DND-41 (cell line): ENCODE data around the gene KCNA10.

Source experiments
- ATAC-seq: fragments of 200-7000 bp; cut with Tn5 transposase; 3 replicates; pipeline ENCODE4 v1.9.1; 2021; ENCODE audit warnings: low read depth; ENCODE audit not compliant: insufficient read depth
- DNase-seq: peaks from one replicate; pipeline ENCODE4 v3.0.0-alpha.2; 2020
- H2AFZ ChIP-seq: 2 replicates; pipeline ENCODE4 v1.6.0; 2012; ENCODE audit warnings: low read depth, low read length
- H3K27ac ChIP-seq: 2 replicates; pipeline ENCODE4 v1.5.1; 2012; ENCODE audit warnings: low read length, inconsistent platforms
- H3K27me3 ChIP-seq: fragments of 200-600 bp; sonication (generic); 2 replicates; pipeline ENCODE4 v1.6.0; 2012; ENCODE audit warnings: low read length, mild to moderate bottlenecking, inconsistent platforms; ENCODE audit not compliant: insufficient read depth, poor library complexity
- H3K36me3 ChIP-seq: 2 replicates; pipeline ENCODE4 v1.5.1; 2012; ENCODE audit warnings: low read length, inconsistent platforms; ENCODE audit not compliant: insufficient read depth
- H3K4me1 ChIP-seq: 2 replicates; pipeline ENCODE4 v1.5.1; 2012; ENCODE audit warnings: mild to moderate bottlenecking, low read length; ENCODE audit not compliant: insufficient read depth
- H3K4me2 ChIP-seq: 2 replicates; pipeline ENCODE4 v1.6.0; 2012; ENCODE audit warnings: mild to moderate bottlenecking, moderate library complexity, low read length, inconsistent platforms; ENCODE audit not compliant: insufficient read depth
- H3K4me3 ChIP-seq, 2 experiments: fragments of 200-600 bp in 1 of 2; shearing (Covaris generic) in 1 of 2; 2 replicates each; pipeline ENCODE4 v1.5.1; 2012 to 2016; ENCODE audit warnings: inconsistent platforms in 2 of 2, low read length in 2 of 2, mild to moderate bottlenecking in 2 of 2, low read depth in 1 of 2, moderate library complexity in 1 of 2
- H3K79me2 ChIP-seq: 2 replicates; pipeline ENCODE4 v1.6.0; 2012; ENCODE audit warnings: low read length, inconsistent platforms; ENCODE audit not compliant: insufficient read depth
- H3K9ac ChIP-seq: 2 replicates; pipeline ENCODE4 v1.6.0; 2012; ENCODE audit warnings: low read depth, mild to moderate bottlenecking, inconsistent platforms, low read length, moderate library complexity
- H3K9me3 ChIP-seq: 2 replicates; pipeline ENCODE4 v1.5.1; 2012; ENCODE audit warnings: low read length, moderate library complexity, mild to moderate bottlenecking, inconsistent platforms; ENCODE audit not compliant: insufficient read depth, severe bottlenecking
- H4K20me1 ChIP-seq: 2 replicates; pipeline ENCODE4 v1.6.0; 2012; ENCODE audit warnings: low read length; ENCODE audit not compliant: insufficient read depth
- EZH2 ChIP-seq: IDR thresholded peaks from 3 replicates; pipeline ENCODE4 v1.6.1; 2012; ENCODE audit warnings: borderline replicate concordance, low read depth, mild to moderate bottlenecking, moderate library complexity, low read length, inconsistent platforms; ENCODE audit not compliant: severe bottlenecking
- TF ChIP-seq, protein P1 (sequence below): IDR thresholded peaks from 2 replicates; pipeline ENCODE4 v1.5.1; 2012; ENCODE audit warnings: borderline replicate concordance, low read length, moderate library complexity, mild to moderate bottlenecking; ENCODE audit not compliant: poor library complexity, severe bottlenecking; ENCODE audit errors: extremely low read depth

KCNA10 gene

DNA sequence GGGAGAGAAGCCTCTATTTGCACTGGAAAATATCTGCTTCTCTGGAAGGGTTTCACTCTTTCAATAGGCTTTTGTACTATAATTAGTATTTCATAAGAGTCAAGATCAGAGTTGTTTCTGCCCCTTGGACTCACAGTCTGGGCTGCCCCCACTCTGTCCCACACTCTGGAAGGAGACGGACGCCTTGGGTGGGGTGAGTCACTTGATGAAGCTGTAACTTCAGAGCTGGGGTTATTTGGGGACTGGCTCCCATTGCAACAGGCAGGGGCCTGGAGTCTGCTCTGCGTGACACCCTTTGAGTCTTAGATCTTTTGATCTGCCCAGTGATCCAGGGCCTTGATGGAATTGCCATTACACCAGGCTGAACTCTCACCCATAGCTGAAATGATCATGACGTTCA lies 4.0 kb upstream of the KCNA10 start:
- Histone ChIP-seq H3K4me3 (no peak overlapping the region), H3K4me2 (no peak overlapping the region), H3K9me3 (no peaks in the 10 kb centered on the region), H3K4me1 (0 out of 2 replicates have a peak, but pooled peaks cover 2% of the 10 kb centered on the region), H3K36me3 (no peaks in the 10 kb centered on the region), H3K9ac (no peak overlapping the region), H3K27ac (no peak overlapping the region), H4K20me1 (peaks cover 6% of the 10 kb centered on the region; the same call in 1 of the 2 replicates), H3K79me2 (no peaks in the 10 kb centered on the region), H3K27me3 (peaks cover 4% of the 10 kb centered on the region), H2AFZ (no peak overlapping the region)
- ATAC-seq (no peak), DNase-seq (no peak)
- TF ChIP-seq EZH2, result no peak
- TF ChIP-seq, protein P1, sequence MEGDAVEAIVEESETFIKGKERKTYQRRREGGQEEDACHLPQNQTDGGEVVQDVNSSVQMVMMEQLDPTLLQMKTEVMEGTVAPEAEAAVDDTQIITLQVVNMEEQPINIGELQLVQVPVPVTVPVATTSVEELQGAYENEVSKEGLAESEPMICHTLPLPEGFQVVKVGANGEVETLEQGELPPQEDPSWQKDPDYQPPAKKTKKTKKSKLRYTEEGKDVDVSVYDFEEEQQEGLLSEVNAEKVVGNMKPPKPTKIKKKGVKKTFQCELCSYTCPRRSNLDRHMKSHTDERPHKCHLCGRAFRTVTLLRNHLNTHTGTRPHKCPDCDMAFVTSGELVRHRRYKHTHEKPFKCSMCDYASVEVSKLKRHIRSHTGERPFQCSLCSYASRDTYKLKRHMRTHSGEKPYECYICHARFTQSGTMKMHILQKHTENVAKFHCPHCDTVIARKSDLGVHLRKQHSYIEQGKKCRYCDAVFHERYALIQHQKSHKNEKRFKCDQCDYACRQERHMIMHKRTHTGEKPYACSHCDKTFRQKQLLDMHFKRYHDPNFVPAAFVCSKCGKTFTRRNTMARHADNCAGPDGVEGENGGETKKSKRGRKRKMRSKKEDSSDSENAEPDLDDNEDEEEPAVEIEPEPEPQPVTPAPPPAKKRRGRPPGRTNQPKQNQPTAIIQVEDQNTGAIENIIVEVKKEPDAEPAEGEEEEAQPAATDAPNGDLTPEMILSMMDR, result no peak

DNA sequence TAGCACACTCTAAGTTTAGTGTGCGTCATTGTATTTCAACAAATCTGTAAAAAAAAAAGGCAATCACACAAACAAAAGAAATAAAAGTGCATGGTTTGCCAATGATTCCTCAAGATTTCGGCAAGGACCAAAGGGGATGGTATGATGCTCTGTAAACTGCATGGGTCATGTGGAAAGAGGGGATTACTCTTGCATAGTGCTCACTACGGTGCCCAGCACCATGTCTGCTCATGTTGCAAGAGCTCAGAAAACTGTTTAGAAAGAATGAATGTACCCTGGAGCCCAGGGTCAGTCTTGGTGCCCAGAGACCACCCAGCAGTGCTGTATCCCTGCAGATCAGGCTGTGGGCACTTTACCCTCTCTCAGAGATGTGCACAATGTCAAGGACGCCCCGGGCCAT lies 3.6 kb upstream of the KCNA10 start:
- H3K9me3 ChIP-seq, result no peaks in the 10 kb centered on the region
- H3K36me3 ChIP-seq, result no peaks in the 10 kb centered on the region
- DNase-seq (no peak), ATAC-seq (no peak)
- peaks cover 4% of the 10 kb centered on the region for H3K27me3 ChIP-seq
- peaks cover 6% of the 10 kb centered on the region; the same call in 1 of the 2 replicates for H4K20me1 ChIP-seq
- H3K79me2 ChIP-seq, result no peaks in the 10 kb centered on the region
- no peak overlapping the region for H3K27ac ChIP-seq
- no peak for TF ChIP-seq EZH2
- TF ChIP-seq, protein P1, result no peak
- H2AFZ ChIP-seq, result no peak overlapping the region
- H3K9ac ChIP-seq, result no peak overlapping the region
- H3K4me3 ChIP-seq, result no peak overlapping the region
- 0 out of 2 replicates have a peak, but pooled peaks cover 2% of the 10 kb centered on the region for H3K4me1 ChIP-seq
- no peak overlapping the region for H3K4me2 ChIP-seq

DNA sequence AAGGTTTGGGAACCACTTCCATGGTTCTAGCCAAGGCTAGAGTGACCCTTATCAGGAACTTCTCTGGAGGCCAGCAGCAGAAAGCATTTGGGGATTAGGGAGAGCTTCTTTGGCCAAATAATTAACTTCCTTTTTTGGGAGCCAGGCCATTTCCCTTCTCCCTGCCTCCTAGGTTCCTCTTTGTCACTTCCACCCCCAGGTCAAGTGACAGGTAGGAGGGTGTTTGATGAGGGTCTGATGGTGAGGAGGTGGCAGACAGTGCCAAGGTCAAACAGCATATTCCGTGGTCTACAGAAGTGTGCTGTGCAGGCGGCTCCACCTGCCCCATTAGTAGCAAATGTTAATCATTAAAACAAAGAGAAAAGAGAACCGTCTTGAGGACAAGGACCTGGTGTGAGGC lies 1.9 kb upstream of the KCNA10 start:
- H3K4me1 ChIP-seq, result 0 out of 2 replicates have a peak, but pooled peaks cover 2% of the 10 kb centered on the region
- no peak overlapping the region for H3K9ac ChIP-seq
- ATAC-seq (no peak), DNase-seq (no peak)
- no peak overlapping the region for H2AFZ ChIP-seq
- H3K9me3 ChIP-seq, result no peaks in the 10 kb centered on the region
- no peaks in the 10 kb centered on the region for H3K36me3 ChIP-seq
- no peak overlapping the region for H3K4me2 ChIP-seq
- no peak overlapping the region for H3K27ac ChIP-seq
- no peak overlapping the region for H3K4me3 ChIP-seq
- H3K27me3 ChIP-seq, result peaks cover 4% of the 10 kb centered on the region
- no peak for TF ChIP-seq EZH2
- TF ChIP-seq, protein P1, result no peak
- H4K20me1 ChIP-seq, result peaks cover 6% of the 10 kb centered on the region; the same call in 1 of the 2 replicates
- H3K79me2 ChIP-seq, result no peaks in the 10 kb centered on the region

DNA sequence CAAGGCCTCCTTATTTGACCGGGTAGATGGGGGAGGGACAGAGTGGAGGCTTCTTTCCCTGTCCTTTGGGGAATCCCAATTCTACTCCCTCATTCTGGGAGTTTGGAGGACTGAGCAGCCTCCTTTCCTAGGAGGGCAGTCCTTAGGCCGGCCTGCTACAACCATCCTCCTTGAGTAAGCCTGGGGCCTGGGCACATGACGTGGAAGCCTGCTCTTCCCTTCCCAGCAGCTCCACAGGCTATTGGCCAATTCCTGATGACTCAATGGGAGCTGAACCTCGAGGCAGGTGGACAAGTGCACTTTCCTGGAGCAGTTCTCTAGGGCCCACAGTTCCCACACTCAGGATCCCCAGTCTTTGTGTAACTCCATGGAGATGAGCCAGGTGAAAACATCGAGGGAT lies 3.1 kb downstream of the KCNA10 start:
- Histone ChIP-seq H3K79me2 (no peaks in the 10 kb centered on the region), H3K9me3 (no peaks in the 10 kb centered on the region), H3K4me3 (no peak overlapping the region), H3K4me2 (no peak overlapping the region), H3K4me1 (no peaks in the 10 kb centered on the region), H3K27me3 (no peaks in the 10 kb centered on the region), H3K9ac (no peak overlapping the region), H3K36me3 (no peaks in the 10 kb centered on the region), H2AFZ (no peak overlapping the region), H3K27ac (no peak overlapping the region), H4K20me1 (no peaks in the 10 kb centered on the region)
- TF ChIP-seq, protein P1, result no peak
- no peak for TF ChIP-seq EZH2
- ATAC-seq (no peak), DNase-seq (no peak)
